Sigmoid colon (tissue), 4 donors: ENCODE results near the gene P3H3.

Source experiments
- EP300 ChIP-seq, 4 donors: sonication (generic); formaldehyde crosslinking; IDR thresholded peaks; one replicate each; pipeline ENCODE4 v1.6.1; 2017; ENCODE audit warnings: antibody characterized with exemption in 4 of 4
- POLR2A ChIP-seq, 2 donors: fragments of 450-650 bp; IDR thresholded peaks; one replicate each; pipeline ENCODE4 v1.6.1; 2016; ENCODE audit warnings: antibody characterized with exemption in 2 of 2, mild to moderate bottlenecking in 2 of 2, moderate library complexity in 2 of 2
- POLR2AphosphoS5 ChIP-seq, 4 donors: sonication (generic); formaldehyde crosslinking; IDR thresholded peaks; one replicate each; pipeline ENCODE4 v1.6.1; 2017; ENCODE audit warnings: antibody characterized with exemption in 4 of 4
- TF ChIP-seq, protein P1 (sequence below), 4 experiments: fragments of 450-650 bp in 3 of 4; fragments of 200-600 bp in 1 of 4; IDR thresholded peaks; one replicate each; pipeline ENCODE4 v1.5.1; 2016 to 2019; ENCODE audit warnings: antibody characterized with exemption in 4 of 4, mild to moderate bottlenecking in 3 of 4, moderate library complexity in 2 of 4

DNA sequence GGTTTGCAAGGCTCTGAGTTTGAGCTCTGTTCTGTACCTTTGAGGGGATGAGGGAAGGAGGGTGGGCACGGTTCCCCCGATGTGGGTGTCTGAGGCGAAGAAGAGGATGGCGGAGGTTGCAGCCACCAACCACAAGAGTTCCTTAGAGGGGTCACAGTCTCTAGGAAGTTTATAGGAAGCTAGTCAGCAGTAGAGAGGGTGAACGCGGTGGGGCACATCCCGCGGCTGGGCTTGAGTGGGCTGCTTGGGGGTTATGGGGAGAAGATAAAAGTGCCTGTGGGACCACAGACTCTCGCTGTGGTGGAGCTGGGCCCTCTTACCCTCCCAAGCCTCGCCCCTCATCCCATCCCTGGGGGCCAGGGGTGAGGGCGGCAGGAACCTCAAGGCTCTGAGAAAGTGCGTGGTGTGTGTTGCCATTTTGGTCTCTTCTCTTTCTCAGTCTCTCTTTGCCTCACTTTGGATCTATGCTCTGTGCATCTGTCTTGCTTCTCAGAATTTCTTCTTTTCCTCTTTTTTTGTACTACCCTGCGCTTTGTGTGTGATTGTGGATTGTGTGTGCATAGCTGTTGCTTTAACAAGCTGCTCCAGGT, 36.2 kb upstream of the P3H3 start:
- TF ChIP-seq, protein P1, sequence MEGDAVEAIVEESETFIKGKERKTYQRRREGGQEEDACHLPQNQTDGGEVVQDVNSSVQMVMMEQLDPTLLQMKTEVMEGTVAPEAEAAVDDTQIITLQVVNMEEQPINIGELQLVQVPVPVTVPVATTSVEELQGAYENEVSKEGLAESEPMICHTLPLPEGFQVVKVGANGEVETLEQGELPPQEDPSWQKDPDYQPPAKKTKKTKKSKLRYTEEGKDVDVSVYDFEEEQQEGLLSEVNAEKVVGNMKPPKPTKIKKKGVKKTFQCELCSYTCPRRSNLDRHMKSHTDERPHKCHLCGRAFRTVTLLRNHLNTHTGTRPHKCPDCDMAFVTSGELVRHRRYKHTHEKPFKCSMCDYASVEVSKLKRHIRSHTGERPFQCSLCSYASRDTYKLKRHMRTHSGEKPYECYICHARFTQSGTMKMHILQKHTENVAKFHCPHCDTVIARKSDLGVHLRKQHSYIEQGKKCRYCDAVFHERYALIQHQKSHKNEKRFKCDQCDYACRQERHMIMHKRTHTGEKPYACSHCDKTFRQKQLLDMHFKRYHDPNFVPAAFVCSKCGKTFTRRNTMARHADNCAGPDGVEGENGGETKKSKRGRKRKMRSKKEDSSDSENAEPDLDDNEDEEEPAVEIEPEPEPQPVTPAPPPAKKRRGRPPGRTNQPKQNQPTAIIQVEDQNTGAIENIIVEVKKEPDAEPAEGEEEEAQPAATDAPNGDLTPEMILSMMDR (IDR thresholded peaks at IDR 0.05) = no peak
- TF ChIP-seq POLR2A (IDR thresholded peaks at IDR 0.05) (no peak), POLR2AphosphoS5 (IDR thresholded peaks at IDR 0.05) (no peak), EP300 (IDR thresholded peaks at IDR 0.05) (no peak)
